ENCODE measurements around the gene PSMA2. TPM values are rescaled to one million over a fixed set of nuclear protein-coding genes. Genes with fewer than 3 reads are reported as not detected.
"Not testable (repeated sequence)": the region's sequence is repeated elsewhere in the genome, so short reads cannot be mapped to it uniquely, and the experiment has no call there.

Gene PSMA2
- polyA plus RNA-seq, 6 donors from 2014 or later, result 214 to 299 (median 259) TPM

DNA sequence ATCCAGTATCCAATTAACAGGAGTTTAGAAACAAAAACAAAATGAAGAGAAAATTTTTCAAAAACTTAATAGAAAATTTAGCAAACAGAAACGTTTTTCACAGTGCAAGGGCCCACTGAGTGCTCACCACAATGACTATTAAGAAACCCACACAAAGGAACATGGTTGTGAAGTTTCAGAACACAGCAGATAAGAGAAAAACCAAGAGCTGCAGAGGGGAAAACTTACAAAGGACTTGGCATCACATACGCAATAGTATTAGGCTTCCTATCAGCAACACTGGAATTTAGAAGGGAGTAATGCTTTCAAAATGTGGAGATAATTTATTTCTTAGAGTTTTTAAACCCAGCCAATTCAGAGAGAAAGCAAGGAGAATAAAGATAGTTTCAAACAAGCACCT is 18.4 kb downstream of the PSMA2 start:
- ATAC-seq (ENCODE audit: low read depth in 2 of 2) (no peak), DNase-seq (no peak)
- Mint-ChIP-seq H3K4me3 (peak overlapping the region in 2 of 8 donors; percentile 32 to 56), H3K27ac (peak overlapping the region; percentile 12 to 82 (median 20)), H3K9me3 (no peaks in the 10 kb centered on the region), H3K36me3 (no peaks in the 10 kb centered on the region), H3K27me3 (no peaks in the 10 kb centered on the region), H3K4me1 (peaks cover 14 to 30% (median 29%) of the 10 kb centered on the region in 3 donors)

DNA sequence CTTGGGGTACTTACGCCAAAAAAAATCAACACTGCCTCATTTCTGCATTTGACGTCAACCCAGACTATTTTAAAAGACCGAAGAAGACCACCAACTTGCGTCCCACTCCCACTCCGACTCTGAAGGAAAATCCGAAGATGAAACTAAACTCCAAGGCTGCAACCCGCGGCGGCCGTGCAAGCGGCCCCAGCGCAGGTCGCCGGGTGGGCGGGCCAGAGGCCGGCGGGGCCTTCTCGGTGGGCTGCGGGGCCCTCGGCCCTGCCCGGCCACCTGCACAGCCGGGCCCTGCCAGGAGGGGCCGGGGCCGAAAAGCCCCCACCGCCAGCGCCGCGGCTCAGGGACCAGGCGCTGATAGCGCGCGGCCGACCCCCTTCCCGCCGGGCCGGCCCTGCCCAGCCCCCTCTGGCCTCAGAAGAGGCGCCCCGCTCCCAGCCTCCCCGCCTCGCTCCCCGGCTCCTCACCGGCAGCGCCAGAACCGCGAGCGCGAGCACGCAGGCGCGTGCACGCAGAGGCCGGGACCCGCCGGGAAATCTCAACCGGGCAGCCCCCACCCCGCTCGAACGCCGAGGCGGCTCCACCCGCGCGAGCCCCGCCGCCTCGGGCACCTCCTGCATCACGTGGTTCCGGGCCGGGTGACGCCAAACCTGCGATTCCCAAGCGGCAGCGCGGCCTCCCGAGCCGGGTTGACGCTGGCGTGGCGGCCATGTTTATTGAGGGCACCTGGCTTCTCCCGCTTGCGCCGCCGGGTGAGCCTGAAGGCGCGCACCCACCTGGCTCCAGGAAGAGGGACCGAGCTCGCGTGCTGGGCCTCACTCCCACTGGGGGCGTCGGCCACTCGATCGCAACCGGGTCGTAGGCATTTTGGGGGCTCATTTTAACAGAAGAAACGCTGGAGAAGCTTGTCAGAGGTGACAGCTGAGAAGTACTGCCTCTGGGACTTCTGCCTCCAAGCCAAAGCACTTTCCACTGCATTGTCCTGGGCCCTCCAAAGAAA is 20.2 kb downstream of the PSMA2 start, which contains the start of gene C7orf25:
TSS of gene C7orf25 (minus strand) at position 617 of the 994 bp plus-strand sequence. CDS start 1,170 bp downstream, outside the sequence.
- peak; percentile 94 to 95 for ATAC-seq (ENCODE audit: low read depth in 2 of 2)
- H3K36me3 Mint-ChIP-seq, result no peaks in the 10 kb centered on the region
- peaks cover 23 to 30% (median 29%) of the 10 kb centered on the region in 3 donors for H3K4me1 Mint-ChIP-seq
- H3K4me3 Mint-ChIP-seq, result peak within 1 kb of the TSS; percentile 86 to 97 (median 94)
- peak within 1 kb of the TSS; percentile 82 to 98 (median 95) for H3K27ac Mint-ChIP-seq
- H3K9me3 Mint-ChIP-seq, result no peaks in the 10 kb centered on the region
- DNase-seq, result peak; percentile 95
- H3K27me3 Mint-ChIP-seq, result no peaks in the 10 kb centered on the region

DNA sequence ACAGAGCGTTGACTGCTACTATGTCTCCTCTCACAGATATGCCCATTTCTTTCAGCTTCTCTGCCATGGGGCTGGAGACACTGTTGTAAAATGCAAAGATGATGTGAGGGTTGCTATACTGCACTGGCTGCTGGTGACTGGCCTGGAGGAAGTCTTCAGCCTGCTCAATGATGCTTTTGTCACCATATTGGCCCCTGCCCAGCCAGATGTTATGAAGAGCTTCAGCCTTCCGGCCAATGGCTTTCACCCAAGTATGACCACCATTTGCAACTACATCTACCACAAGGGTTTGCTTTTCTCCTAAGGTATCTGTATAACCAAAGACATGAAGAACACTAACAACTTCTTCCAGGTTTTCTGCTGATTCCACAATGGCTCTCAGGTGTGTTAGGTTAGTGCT is 21.7 kb downstream of the PSMA2 start:
- ATAC-seq (ENCODE audit: low read depth in 2 of 2) (no peak), DNase-seq (no peak)
- no peaks in the 10 kb centered on the region for H3K36me3 Mint-ChIP-seq
- peak overlapping the region in 5 of 8 donors; percentile 25 to 97 (median 91) for H3K4me3 Mint-ChIP-seq
- peaks cover 18 to 24% (median 22%) of the 10 kb centered on the region in 3 donors for H3K4me1 Mint-ChIP-seq
- no peaks in the 10 kb centered on the region for H3K9me3 Mint-ChIP-seq
- no peaks in the 10 kb centered on the region for H3K27me3 Mint-ChIP-seq
- H3K27ac Mint-ChIP-seq, result peak overlapping the region in 1 of 6 donors; percentile 76

DNA sequence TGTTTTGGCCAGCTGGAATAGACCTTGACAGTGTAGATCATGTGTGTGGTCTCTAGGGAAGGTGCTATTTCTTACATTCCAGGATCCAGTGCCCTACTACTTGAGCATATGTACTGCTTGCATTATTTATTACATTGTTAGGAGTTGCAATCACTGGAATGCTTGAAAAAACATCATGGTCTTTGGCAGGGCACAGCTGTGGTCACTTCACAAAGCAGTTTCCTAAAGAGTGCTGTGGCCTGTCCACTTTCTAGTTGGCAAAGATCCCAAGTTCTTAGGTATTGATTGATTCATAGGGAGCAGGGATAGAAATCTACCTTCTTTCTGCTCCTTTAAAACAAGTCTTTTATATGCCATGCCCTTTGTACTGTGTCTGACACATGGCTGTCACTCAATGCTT is 24.7 kb downstream of the PSMA2 start:
- no peaks in the 10 kb centered on the region for H3K36me3 Mint-ChIP-seq
- no peak overlapping the region for H3K27ac Mint-ChIP-seq
- ATAC-seq (ENCODE audit: low read depth in 2 of 2) (no peak), DNase-seq (no peak)
- H3K4me3 Mint-ChIP-seq, result no peak overlapping the region
- peaks cover 13 to 17% (median 15%) of the 10 kb centered on the region in 3 donors for H3K4me1 Mint-ChIP-seq
- no peaks in the 10 kb centered on the region for H3K9me3 Mint-ChIP-seq
- H3K27me3 Mint-ChIP-seq, result no peaks in the 10 kb centered on the region

DNA sequence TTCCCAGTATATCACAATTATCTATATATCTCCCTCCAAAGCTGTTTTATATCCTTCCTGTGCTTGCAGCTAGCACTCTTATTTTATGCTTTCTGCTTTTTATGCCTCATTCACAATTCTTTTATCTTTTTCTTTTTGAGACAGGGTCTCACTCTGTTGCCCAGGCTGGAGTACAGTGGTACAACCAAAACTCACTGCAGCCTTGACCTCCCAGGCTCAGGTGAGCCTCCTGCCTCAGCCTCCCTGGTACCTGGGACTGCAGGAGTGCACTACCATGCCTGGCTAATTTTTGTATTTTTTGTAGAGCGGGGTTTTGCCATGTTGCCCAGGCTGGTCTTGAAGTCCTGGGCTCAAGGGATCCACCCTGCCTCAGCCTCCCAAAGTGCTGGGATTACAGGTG is 25.8 kb downstream of the PSMA2 start:
- H3K27ac Mint-ChIP-seq, result no peak overlapping the region
- no peak overlapping the region for H3K4me3 Mint-ChIP-seq
- no peaks in the 10 kb centered on the region for H3K36me3 Mint-ChIP-seq
- DNase-seq, result no peak
- no peaks in the 10 kb centered on the region for H3K9me3 Mint-ChIP-seq
- no peak for ATAC-seq (ENCODE audit: low read depth in 2 of 2)
- H3K4me1 Mint-ChIP-seq, result peaks cover 8 to 11% (median 10%) of the 10 kb centered on the region in 3 donors
- no peaks in the 10 kb centered on the region for H3K27me3 Mint-ChIP-seq

DNA sequence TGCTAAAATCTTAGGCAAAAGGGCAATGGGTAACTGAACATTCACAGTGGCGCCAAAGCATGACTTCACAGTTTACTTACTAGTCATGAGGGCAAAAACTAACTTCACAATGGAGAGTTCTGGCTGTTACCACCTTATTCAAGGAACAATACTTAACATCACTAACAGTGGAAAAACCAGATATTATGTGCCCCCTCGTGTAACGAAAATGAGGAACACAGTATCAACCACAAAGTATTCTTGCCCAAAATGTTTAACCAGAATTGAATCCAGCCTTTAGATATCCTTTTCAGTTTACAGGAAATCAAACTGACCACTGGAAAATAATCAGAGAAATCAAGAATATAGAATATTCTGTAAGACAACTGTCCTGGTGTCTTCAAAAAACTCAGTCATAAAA is 29.6 kb downstream of the PSMA2 start:
- H3K27ac Mint-ChIP-seq, result no peak overlapping the region
- no peaks in the 10 kb centered on the region for H3K27me3 Mint-ChIP-seq
- H3K36me3 Mint-ChIP-seq, result no peaks in the 10 kb centered on the region

DNA sequence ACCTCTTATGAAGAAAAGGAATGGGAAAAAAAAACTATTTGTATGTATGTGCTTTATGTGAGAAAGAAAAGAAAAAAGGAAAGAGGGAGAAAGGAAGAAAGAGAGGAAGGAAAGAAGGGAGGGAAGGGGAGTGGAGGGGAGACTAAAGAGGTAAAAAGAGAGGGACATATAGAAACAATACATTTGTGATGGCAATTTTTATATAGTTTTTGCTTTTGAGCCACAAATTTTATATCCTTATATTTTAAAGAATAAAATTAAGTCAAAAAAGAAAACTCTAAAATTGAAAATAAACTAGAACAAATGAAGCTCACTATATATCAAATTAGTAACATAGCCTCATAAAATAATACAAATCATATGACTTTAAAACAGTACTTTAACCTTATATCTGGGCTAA is 31.1 kb downstream of the PSMA2 start:
- ATAC-seq (ENCODE audit: low read depth in 2 of 2) (no peak), DNase-seq (no peak)
- H3K4me1 Mint-ChIP-seq, result no peaks in the 10 kb centered on the region
- peaks cover 0 to 4% (median 0%) of the 10 kb centered on the region in 3 donors for H3K27me3 Mint-ChIP-seq
- H3K4me3 Mint-ChIP-seq, result no peak overlapping the region
- H3K9me3 Mint-ChIP-seq, result peaks cover 0 to 3% (median 0%) of the 10 kb centered on the region in 7 donors
- no peak overlapping the region for H3K27ac Mint-ChIP-seq
- no peaks in the 10 kb centered on the region for H3K36me3 Mint-ChIP-seq

More for the DNA sequence above, 29.6 kb downstream of the PSMA2 start:
- no peak for ATAC-seq (ENCODE audit: low read depth in 2 of 2)
- no peak for DNase-seq
- H3K4me1 Mint-ChIP-seq, result peaks cover 0 to 1% (median 0%) of the 10 kb centered on the region in 3 donors
- no peaks in the 10 kb centered on the region for H3K9me3 Mint-ChIP-seq
- no peak overlapping the region for H3K4me3 Mint-ChIP-seq

DNA sequence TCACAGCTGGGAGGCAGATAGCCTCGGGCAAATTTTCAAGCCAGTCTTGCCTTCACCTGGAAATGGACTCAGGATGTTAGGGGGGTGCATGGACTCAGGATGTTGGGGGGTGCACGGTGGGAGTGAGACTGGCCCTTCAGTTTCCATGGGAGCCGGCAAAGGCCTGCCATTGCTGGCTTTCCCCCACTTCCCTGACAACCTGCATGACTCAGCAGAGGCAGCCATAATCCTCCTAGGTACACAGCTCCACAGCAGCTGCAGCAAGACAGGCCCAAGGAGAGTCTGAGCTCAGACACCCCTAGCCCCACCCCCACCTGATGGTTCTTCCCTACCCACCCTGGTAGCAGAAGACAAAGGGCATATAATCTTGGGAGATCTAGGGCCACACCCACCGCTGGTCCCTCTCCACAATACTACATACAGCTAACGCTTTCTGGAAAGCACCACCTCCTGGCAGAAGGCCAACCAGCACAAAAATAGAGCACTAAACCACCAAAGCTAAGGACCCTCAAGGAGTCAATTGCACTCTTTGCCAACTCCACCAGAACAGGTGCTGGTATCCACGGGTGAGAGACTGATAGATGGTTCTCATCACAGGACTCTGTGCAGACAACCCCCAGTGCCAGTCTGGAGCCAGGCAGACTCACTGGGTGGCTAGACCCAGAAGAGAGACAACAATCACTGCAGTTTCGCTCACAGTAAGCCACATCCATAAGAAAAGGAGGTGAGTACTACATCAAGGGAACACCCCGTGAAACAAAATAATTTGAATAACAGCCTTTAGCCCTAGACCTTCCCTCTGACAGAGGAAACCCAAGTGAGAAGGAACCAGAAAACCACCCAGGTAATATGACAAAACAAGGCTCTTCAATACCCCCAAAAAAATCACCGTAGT is 38.4 kb downstream of the PSMA2 start:
- Mint-ChIP-seq H3K36me3 (peaks cover 15% of the 10 kb centered on the region in 2 donors), H3K27me3 (peaks cover 0 to 15% (median 0%) of the 10 kb centered on the region in 3 donors), H3K27ac (peak overlapping the region in 1 of 6 donors; percentile 38), H3K9me3 (peaks cover 0 to 24% (median 13%) of the 10 kb centered on the region in 7 donors), H3K4me1 (peaks cover 7 to 12% (median 9%) of the 10 kb centered on the region in 3 donors), H3K4me3 (no peak overlapping the region)
- DNase-seq, result no peak
- ATAC-seq (ENCODE audit: low read depth in 2 of 2), result no peak

DNA sequence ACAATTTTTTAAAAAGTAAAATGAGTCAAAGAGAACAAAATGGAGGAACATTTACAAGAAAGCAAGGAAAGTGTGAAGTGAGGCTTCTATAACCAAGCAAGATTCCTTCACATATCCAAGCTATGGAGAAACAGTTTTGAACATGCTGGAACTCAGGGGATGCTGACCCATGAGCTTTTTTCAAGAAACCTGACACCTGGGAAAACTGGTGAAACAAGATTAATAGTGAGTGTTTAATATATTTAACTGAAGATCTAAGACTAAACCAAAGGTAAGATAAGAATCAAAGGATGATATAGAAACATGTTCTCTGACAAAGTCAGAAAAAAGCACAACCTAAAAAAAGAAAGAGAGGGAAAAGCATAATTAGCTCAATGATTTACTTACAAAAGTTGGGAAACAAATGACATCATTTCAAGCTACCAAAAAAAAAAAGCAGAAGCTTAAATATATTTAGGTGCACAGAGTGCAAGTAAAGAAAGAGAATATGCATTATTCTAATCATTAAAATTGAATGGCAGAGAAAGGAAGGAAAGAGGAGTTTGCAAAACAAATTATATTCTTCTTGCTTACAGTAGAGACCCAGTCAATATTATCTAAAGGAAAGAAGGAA is 45.0 kb downstream of the PSMA2 start:
- no peak for ATAC-seq (ENCODE audit: low read depth in 2 of 2)
- no peak for DNase-seq
- Mint-ChIP-seq H3K27ac (peak overlapping the region; percentile 36 to 97 (median 88)), H3K9me3 (no peaks in the 10 kb centered on the region), H3K4me3 (peak overlapping the region; percentile 17 to 96 (median 90)), H3K36me3 (no peaks in the 10 kb centered on the region), H3K4me1 (peaks cover 37 to 54% (median 40%) of the 10 kb centered on the region in 3 donors), H3K27me3 (no peaks in the 10 kb centered on the region)

DNA sequence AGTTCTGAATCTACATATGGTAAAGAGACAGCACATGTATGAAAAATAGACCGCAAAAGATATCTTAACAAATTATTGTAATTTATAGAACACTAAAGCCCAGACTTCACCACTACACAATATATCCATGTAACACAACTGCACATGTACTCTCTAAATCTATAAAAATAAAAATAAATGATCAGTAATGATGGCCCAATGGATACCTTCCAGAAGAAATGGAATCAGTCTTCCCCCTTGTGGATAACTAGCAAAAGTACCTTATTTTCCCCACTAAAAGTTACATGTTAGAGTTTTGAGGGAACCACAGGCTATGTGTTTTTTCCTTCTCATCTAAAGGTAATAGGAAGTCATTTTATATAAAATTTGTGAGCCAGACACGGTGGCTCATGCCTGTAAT is 45.8 kb downstream of the PSMA2 start:
- H3K27me3 Mint-ChIP-seq, result no peaks in the 10 kb centered on the region
- peak overlapping the region in 1 of 6 donors; percentile 36 for H3K27ac Mint-ChIP-seq
- peaks cover 38 to 54% (median 42%) of the 10 kb centered on the region in 3 donors for H3K4me1 Mint-ChIP-seq
- no peaks in the 10 kb centered on the region for H3K36me3 Mint-ChIP-seq
- DNase-seq (no peak), ATAC-seq (ENCODE audit: low read depth in 2 of 2) (no peak)
- peak overlapping the region in 2 of 8 donors; percentile 1 to 94 for H3K4me3 Mint-ChIP-seq
- no peaks in the 10 kb centered on the region for H3K9me3 Mint-ChIP-seq

DNA sequence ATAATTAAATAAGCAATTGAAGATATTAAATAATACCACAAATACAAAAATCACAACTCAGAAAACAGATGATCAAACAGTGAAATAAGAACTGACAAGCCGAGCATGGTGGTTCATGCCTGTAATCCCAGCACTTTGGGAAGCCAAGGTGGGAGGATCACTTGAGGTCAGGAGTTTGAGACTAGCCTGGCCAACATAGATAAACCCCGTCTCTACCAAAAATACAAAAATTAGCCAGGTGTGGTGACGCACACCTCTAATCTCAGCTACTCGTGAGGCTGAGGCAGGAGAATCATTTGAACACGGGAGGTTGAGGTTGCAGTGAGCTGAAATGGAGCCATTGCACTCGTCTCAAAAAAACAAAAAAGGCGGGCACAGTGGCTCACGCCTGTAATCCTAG is 46.8 kb downstream of the PSMA2 start:
- H3K9me3 Mint-ChIP-seq; DNase-seq; ATAC-seq (ENCODE audit: low read depth in 2 of 2); H3K27me3 Mint-ChIP-seq; H3K27ac Mint-ChIP-seq; H3K4me3 Mint-ChIP-seq; H3K36me3 Mint-ChIP-seq: not testable (repeated sequence)
- peaks cover 38 to 54% (median 42%) of the 10 kb centered on the region in 3 donors for H3K4me1 Mint-ChIP-seq

DNA sequence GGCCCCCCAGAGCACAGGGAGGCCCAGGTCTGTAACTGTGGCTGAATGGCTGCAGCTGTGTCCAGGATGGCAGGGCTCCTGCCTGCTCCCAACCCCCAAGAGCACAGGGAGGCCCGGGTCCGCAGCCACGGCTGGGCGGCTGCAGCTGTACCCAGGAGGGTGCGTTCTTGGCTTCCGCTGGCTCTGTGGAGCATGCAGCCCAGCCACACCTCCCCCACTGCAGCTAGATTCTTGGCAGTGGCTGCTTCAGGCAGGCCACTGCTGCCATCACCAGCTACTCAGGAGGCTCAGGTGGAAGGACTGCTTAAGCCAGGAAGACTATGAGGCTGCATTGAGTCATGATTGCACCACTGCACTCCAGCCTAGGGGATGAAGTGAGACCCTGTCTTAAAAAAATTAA is 48.0 kb downstream of the PSMA2 start:
- Mint-ChIP-seq H3K4me3 (peak overlapping the region in 4 of 8 donors; percentile 27 to 50 (median 44)), H3K27me3 (peaks cover 0 to 3% (median 0%) of the 10 kb centered on the region in 3 donors), H3K9me3 (no peaks in the 10 kb centered on the region), H3K4me1 (peaks cover 33 to 49% (median 38%) of the 10 kb centered on the region in 3 donors), H3K36me3 (no peaks in the 10 kb centered on the region), H3K27ac (no peak overlapping the region)
- DNase-seq (peak; percentile 28), ATAC-seq (ENCODE audit: low read depth in 2 of 2) (peak; percentile 73 to 74)

DNA sequence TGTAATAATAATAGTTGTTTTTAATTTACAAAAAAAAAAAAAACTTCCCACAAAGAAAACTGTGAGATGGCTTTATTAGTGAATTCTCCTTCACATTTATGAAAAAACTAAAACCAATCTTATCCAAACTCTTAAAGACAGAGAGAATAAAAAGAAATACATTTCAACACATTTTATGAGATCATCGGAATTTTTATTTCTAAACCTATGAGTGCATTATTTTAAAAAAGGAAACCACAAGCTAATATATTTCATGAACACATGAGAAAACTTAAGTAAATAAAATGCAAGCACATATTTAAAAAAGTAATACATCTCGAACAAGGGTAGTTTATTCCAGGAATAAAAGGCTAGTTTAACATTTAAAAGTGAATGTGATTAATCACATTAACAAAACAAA is 51.6 kb downstream of the PSMA2 start:
- Mint-ChIP-seq H3K27ac (no peak overlapping the region), H3K4me3 (no peak overlapping the region), H3K36me3 (no peaks in the 10 kb centered on the region), H3K4me1 (peaks cover 19 to 21% (median 19%) of the 10 kb centered on the region in 3 donors), H3K27me3 (peaks cover 0 to 3% (median 0%) of the 10 kb centered on the region in 3 donors), H3K9me3 (no peaks in the 10 kb centered on the region)
- DNase-seq (no peak), ATAC-seq (ENCODE audit: low read depth in 2 of 2) (no peak)

All from naive B cell (primary cell).